Neural cell (in vitro differentiated cells): ENCODE results near the gene KIAA1614. TPM values are rescaled to one million over a fixed set of nuclear protein-coding genes. Genes with fewer than 3 reads are reported as not detected.

Source experiments
- H2AFZ ChIP-seq: fragments of 200-600, 300-800 bp; sonication (generic), shearing (Covaris generic); 2 replicates; pipeline ENCODE4 v1.6.0; 2014; ENCODE audit warnings: low read depth, mild to moderate bottlenecking, antibody characterized with exemption, low read length, moderate library complexity
- H3F3A ChIP-seq: fragments of 200-600 bp; shearing (Covaris generic); 2 replicates; pipeline ENCODE4 v1.6.1; 2016; ENCODE audit warnings: mild to moderate bottlenecking, moderate library complexity, mixed read lengths, antibody characterized with exemption, low read length; ENCODE audit not compliant: insufficient read depth, poor library complexity, severe bottlenecking
- H3K27ac ChIP-seq: fragments of 200-600, 300-800 bp; sonication (generic), shearing (Covaris generic); 2 replicates; pipeline ENCODE4 v1.5.1; 2014; ENCODE audit warnings: mild to moderate bottlenecking, low read length, moderate library complexity
- H3K27me3 ChIP-seq: fragments of 300-800, 200-600 bp; sonication (generic), shearing (Covaris generic); 2 replicates; pipeline ENCODE4 v1.6.0; 2014; ENCODE audit warnings: mild to moderate bottlenecking, low read depth, low read length, moderate library complexity; ENCODE audit not compliant: insufficient read depth
- H3K36me3 ChIP-seq: fragments of 300-800, 200-600 bp; sonication (generic), shearing (Covaris generic); 2 replicates; pipeline ENCODE4 v1.5.1; 2014; ENCODE audit warnings: mild to moderate bottlenecking, antibody characterized with exemption, low read length, moderate library complexity; ENCODE audit not compliant: insufficient read depth
- H3K4me2 ChIP-seq: fragments of 300-800, 200-600 bp; sonication (generic), shearing (Covaris generic); 2 replicates; pipeline ENCODE4 v1.6.0; 2014; ENCODE audit warnings: mild to moderate bottlenecking, low read length
- H3K4me3 ChIP-seq: fragments of 300-800, 200-600 bp; sonication (generic), shearing (Covaris generic); 2 replicates; pipeline ENCODE4 v1.5.1; 2014; ENCODE audit warnings: mild to moderate bottlenecking, low read length, moderate library complexity
- H3K79me2 ChIP-seq: fragments of 200-600 bp; shearing (Covaris generic); replicated peaks from 2 replicates; pipeline ENCODE4 v1.6.0; 2014; ENCODE audit warnings: mild to moderate bottlenecking, low read length, moderate library complexity; ENCODE audit not compliant: insufficient read depth
- H3K9ac ChIP-seq: fragments of 300-800, 200-600 bp; sonication (generic), shearing (Covaris generic); 2 replicates; pipeline ENCODE4 v1.6.1; 2016; ENCODE audit warnings: mild to moderate bottlenecking, low read length, mixed read lengths
- H3K9me2 ChIP-seq: fragments of 200-600 bp; shearing (Covaris generic); 2 replicates; pipeline ENCODE4 v1.6.1; 2016; ENCODE audit warnings: mild to moderate bottlenecking, low read length, mixed read lengths; ENCODE audit not compliant: insufficient read depth
- H3K9me3 ChIP-seq: fragments of 200-600, 300-800 bp; sonication (generic), shearing (Covaris generic); 2 replicates; pipeline ENCODE4 v1.6.1; 2016; ENCODE audit warnings: mild to moderate bottlenecking, mixed run types, low read length, moderate library complexity, mixed read lengths
- H4K20me1 ChIP-seq: fragments of 200-600 bp; shearing (Covaris generic); 2 replicates; pipeline ENCODE4 v1.6.1; 2016; ENCODE audit warnings: mild to moderate bottlenecking, mixed run types; ENCODE audit not compliant: insufficient read depth
- EP300 ChIP-seq: fragments of 450-650 bp; conservative IDR thresholded peaks from 2 replicates; pipeline ENCODE4 v1.6.1; 2014; ENCODE audit warnings: antibody characterized with exemption, mild to moderate bottlenecking, moderate library complexity; ENCODE audit not compliant: poor library complexity, severe bottlenecking
- EZH2 ChIP-seq: fragments of 200-600, 300-800 bp; shearing (Covaris generic), sonication (generic); IDR thresholded peaks from 2 replicates; pipeline ENCODE4 v1.6.1; 2014; ENCODE audit warnings: antibody characterized with exemption, low read length, borderline replicate concordance, mild to moderate bottlenecking; ENCODE audit not compliant: insufficient read depth, poor library complexity, severe bottlenecking
- MXI1 ChIP-seq: fragments of 450-650 bp; conservative IDR thresholded peaks from 2 replicates; pipeline ENCODE4 v1.6.1; 2014; ENCODE audit warnings: antibody characterized with exemption, mild to moderate bottlenecking; ENCODE audit not compliant: poor library complexity, severe bottlenecking
- POLR2AphosphoS5 ChIP-seq: IDR thresholded peaks from 2 replicates; pipeline ENCODE4 v1.6.1; 2012
- RAD21 ChIP-seq: fragments of 450-650 bp; conservative IDR thresholded peaks from 2 replicates; pipeline ENCODE4 v1.6.1; 2014; ENCODE audit warnings: antibody characterized with exemption, mild to moderate bottlenecking, moderate library complexity
- REST ChIP-seq: IDR thresholded peaks from 2 replicates; pipeline ENCODE4 v1.6.1; 2012; ENCODE audit warnings: borderline replicate concordance
- SMC3 ChIP-seq: fragments of 450-650 bp; conservative IDR thresholded peaks from 2 replicates; pipeline ENCODE4 v1.6.1; 2014; ENCODE audit warnings: antibody characterized with exemption, mild to moderate bottlenecking, moderate library complexity; ENCODE audit not compliant: poor library complexity
- TAF1 ChIP-seq: IDR thresholded peaks from 2 replicates; pipeline ENCODE4 v1.6.1; 2012; ENCODE audit warnings: low read depth
- polyA plus RNA-seq: library from polyadenylated mRNA; depleted of rRNA; stranded (reverse); fragments of >200 nt; gene quantifications from 2 replicates; pipeline ENCODE4 v1.2.3, GENCODE V29; 2014
- TF ChIP-seq, protein P1 (sequence below): fragments of 450-650 bp; IDR thresholded peaks from 2 replicates; pipeline ENCODE4 v1.5.1; 2014; ENCODE audit warnings: antibody characterized with exemption, mild to moderate bottlenecking, moderate library complexity; ENCODE audit not compliant: poor library complexity, severe bottlenecking

The KIAA1614 gene
- polyA plus RNA-seq, 1 donor from 2014 or later, result 0.50 TPM

DNA sequence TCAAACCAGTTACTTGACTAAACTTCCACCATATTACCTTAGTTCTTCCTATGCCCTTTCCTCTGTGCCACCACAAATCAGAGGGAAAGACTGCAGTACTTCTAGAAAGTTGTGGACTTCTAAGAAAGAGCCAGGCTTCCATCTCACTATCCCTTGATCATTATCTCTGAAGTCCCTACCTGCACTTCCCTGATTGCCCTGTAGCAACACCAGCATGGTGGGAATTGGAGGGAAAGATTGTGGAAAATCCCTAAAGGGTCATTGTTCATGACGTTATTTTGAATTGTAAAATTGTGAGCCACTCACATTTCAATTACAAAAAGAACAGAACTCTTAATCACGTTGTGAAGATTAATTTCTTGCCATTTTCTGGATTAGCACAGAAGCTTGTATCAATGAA, 23.4 kb upstream of the KIAA1614 start:
- no peaks in the 10 kb centered on the region for H4K20me1 ChIP-seq
- no peak overlapping the region for H2AFZ ChIP-seq
- H3F3A ChIP-seq, result no peaks in the 10 kb centered on the region
- no peaks in the 10 kb centered on the region for H3K36me3 ChIP-seq
- H3K79me2 ChIP-seq, result no peaks in the 10 kb centered on the region
- no peaks in the 10 kb centered on the region for H3K9me2 ChIP-seq
- no peaks in the 10 kb centered on the region for H3K9me3 ChIP-seq
- no peak overlapping the region for H3K27ac ChIP-seq
- H3K4me3 ChIP-seq, result no peak overlapping the region
- TF ChIP-seq POLR2AphosphoS5 (no peak), EP300 (no peak), REST (no peak), SMC3 (no peak), MXI1 (no peak), EZH2 (no peak), RAD21 (no peak), TAF1 (no peak)
- TF ChIP-seq, protein P1, sequence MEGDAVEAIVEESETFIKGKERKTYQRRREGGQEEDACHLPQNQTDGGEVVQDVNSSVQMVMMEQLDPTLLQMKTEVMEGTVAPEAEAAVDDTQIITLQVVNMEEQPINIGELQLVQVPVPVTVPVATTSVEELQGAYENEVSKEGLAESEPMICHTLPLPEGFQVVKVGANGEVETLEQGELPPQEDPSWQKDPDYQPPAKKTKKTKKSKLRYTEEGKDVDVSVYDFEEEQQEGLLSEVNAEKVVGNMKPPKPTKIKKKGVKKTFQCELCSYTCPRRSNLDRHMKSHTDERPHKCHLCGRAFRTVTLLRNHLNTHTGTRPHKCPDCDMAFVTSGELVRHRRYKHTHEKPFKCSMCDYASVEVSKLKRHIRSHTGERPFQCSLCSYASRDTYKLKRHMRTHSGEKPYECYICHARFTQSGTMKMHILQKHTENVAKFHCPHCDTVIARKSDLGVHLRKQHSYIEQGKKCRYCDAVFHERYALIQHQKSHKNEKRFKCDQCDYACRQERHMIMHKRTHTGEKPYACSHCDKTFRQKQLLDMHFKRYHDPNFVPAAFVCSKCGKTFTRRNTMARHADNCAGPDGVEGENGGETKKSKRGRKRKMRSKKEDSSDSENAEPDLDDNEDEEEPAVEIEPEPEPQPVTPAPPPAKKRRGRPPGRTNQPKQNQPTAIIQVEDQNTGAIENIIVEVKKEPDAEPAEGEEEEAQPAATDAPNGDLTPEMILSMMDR, result no peak
- H3K27me3 ChIP-seq, result no peaks in the 10 kb centered on the region
- H3K4me2 ChIP-seq, result no peak overlapping the region
- H3K9ac ChIP-seq, result no peak overlapping the region

DNA sequence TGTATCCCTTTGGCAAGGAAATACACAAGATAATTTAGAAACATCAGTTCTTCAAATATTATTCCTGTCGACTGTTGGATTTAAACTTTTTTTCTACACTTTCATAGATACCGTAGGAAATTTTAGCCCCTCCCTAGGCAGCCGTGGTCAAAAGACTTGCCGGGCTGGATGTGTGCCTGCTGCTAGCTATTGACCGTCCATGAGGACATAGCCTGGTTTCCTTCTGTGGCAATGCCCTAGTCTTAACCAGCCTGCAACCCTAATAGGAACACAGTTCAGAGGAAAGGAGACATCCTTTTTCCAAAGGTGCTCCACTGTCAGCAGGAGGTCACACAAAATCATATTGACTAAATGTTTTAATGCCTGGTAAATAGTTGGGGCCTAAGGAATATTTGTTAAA, 20.4 kb upstream of the KIAA1614 start:
- Histone ChIP-seq H3K27me3 (no peaks in the 10 kb centered on the region), H3K4me2 (no peak overlapping the region), H3K9me3 (no peaks in the 10 kb centered on the region), H3K27ac (no peak overlapping the region), H2AFZ (no peak overlapping the region), H3F3A (no peaks in the 10 kb centered on the region), H3K9ac (no peak overlapping the region), H3K9me2 (no peaks in the 10 kb centered on the region), H4K20me1 (no peaks in the 10 kb centered on the region), H3K4me3 (no peak overlapping the region), H3K79me2 (no peaks in the 10 kb centered on the region), H3K36me3 (no peaks in the 10 kb centered on the region)
- TF ChIP-seq RAD21 (no peak), SMC3 (no peak), POLR2AphosphoS5 (no peak), TAF1 (no peak), REST (no peak)
- TF ChIP-seq, protein P1, result no peak
